Measurements from ENCODE around the gene E2F7.
"Not testable (repeated sequence)": the region's sequence is repeated elsewhere in the genome, so short reads cannot be mapped to it uniquely, and the experiment has no call there.

The E2F7 gene

GRCh38 chr12:77065361-77066204 lies at the start of gene E2F7:
E2F7 (minus strand) TSS chr12:77065569; CDS start chr12:77064635, 934 bp downstream.
- DNase-seq (ENCODE audit: low read depth): peak; percentile 77

- DNase-seq (ENCODE audit: low read depth): no peak
These were observed 48.6 kb upstream of the E2F7 start for GRCh38 chr12:77113971-77114370.

GRCh38 chr12:77108707-77109106 lies 43.3 kb upstream of the E2F7 start:
- no peak for DNase-seq (ENCODE audit: low read depth)

GRCh38 chr12:77107121-77107520 lies 41.8 kb upstream of the E2F7 start:
- DNase-seq (ENCODE audit: low read depth): no peak

- no peak for DNase-seq (ENCODE audit: low read depth)
These were observed 39.4 kb upstream of the E2F7 start for GRCh38 chr12:77104792-77105191.

- DNase-seq (ENCODE audit: low read depth): no peak
These were observed 38.9 kb upstream of the E2F7 start for GRCh38 chr12:77104286-77104685.

- DNase-seq (ENCODE audit: low read depth): no peak
These were observed 37.3 kb upstream of the E2F7 start for GRCh38 chr12:77102691-77103090.

- DNase-seq (ENCODE audit: low read depth): no peak
These were observed 36.8 kb upstream of the E2F7 start for GRCh38 chr12:77102123-77102522.

- no peak for DNase-seq (ENCODE audit: low read depth)
These were observed 34.4 kb upstream of the E2F7 start for GRCh38 chr12:77099799-77100198.

GRCh38 chr12:77097846-77098245 lies 32.5 kb upstream of the E2F7 start:
- no peak for DNase-seq (ENCODE audit: low read depth)

GRCh38 chr12:77092227-77092626 lies 26.9 kb upstream of the E2F7 start:
- not testable (repeated sequence) for DNase-seq (ENCODE audit: low read depth)

- DNase-seq (ENCODE audit: low read depth): no peak
These were observed 24.4 kb upstream of the E2F7 start for GRCh38 chr12:77089686-77090220.

- peak; percentile 83 for DNase-seq (ENCODE audit: low read depth)
These were observed 22.1 kb upstream of the E2F7 start for GRCh38 chr12:77087427-77087826.

GRCh38 chr12:77082021-77082420 lies 16.7 kb upstream of the E2F7 start:
- no peak for DNase-seq (ENCODE audit: low read depth)

- no peak for DNase-seq (ENCODE audit: low read depth)
These were observed 14.3 kb upstream of the E2F7 start for GRCh38 chr12:77079631-77080030.

GRCh38 chr12:77078231-77078630 lies 12.9 kb upstream of the E2F7 start:
- no peak for DNase-seq (ENCODE audit: low read depth)

- no peak for DNase-seq (ENCODE audit: low read depth)
These were observed 11.5 kb upstream of the E2F7 start for GRCh38 chr12:77076886-77077285.

- DNase-seq (ENCODE audit: low read depth): not testable (repeated sequence)
These were observed 8.5 kb upstream of the E2F7 start for GRCh38 chr12:77073894-77074293.

- no peak for DNase-seq (ENCODE audit: low read depth)
These were observed 7.6 kb upstream of the E2F7 start for GRCh38 chr12:77072833-77073495.

- DNase-seq (ENCODE audit: low read depth): no peak
These were observed 5.6 kb upstream of the E2F7 start for GRCh38 chr12:77070800-77071449.

GRCh38 chr12:77070382-77070781 lies 5.0 kb upstream of the E2F7 start:
- DNase-seq (ENCODE audit: low read depth): no peak

- no peak for DNase-seq (ENCODE audit: low read depth)
These were observed 441 bp downstream of the E2F7 start for GRCh38 chr12:77064896-77065360.

Data from GM04504 (cell line).